Panc1 (cell line): ENCODE measurements around the gene HTATIP2. TPM values are rescaled to one million over a fixed set of nuclear protein-coding genes. Genes with fewer than 3 reads are reported as not detected.

Source experiments
- ATAC-seq: fragments of 200-7000 bp; cut with Tn5 transposase; 2 replicates; pipeline ENCODE4 v1.9.1; 2020; ENCODE audit warnings: mild to moderate bottlenecking, moderate library complexity
- BruUV-seq: library from RNA; stranded (reverse); fragments of 400-500 nt; replicated peaks from 2 replicates; lab custom pipeline; 2021; lab: Mats Ljungman, UMichigan
- CTCF ChIA-PET: fragments of 300-600 bp; sonication (Branson Sonifier 250); formaldehyde crosslinking; loops from one replicate; lab custom pipeline; 2022; ENCODE audit warnings: antibody characterized with exemption; lab: Charles Lee
- POLR2A ChIA-PET: fragments of 300-600 bp; sonication (Branson Sonifier 250); formaldehyde crosslinking; loops from one replicate; lab custom pipeline; 2022; ENCODE audit warnings: antibody characterized with exemption; lab: Charles Lee
- DNase-seq: peaks from one replicate; pipeline ENCODE4 v3.0.0-alpha.2; 2010; ENCODE audit warnings: low read depth, low spot score
- H3K27ac ChIP-seq: 2 replicates; pipeline ENCODE4 v1.5.1; 2011; ENCODE audit warnings: mild to moderate bottlenecking, low read length, inconsistent platforms
- H3K27me3 ChIP-seq: fragments of 200-500 bp; sonication (Bioruptor generic); 2 replicates; pipeline ENCODE4 v1.6.0; 2014; ENCODE audit warnings: low read length, inconsistent platforms; ENCODE audit not compliant: control insufficient read depth, insufficient read depth
- H3K36me3 ChIP-seq: fragments of 200-500 bp; sonication (Bioruptor generic); 2 replicates; pipeline ENCODE4 v1.5.1; 2014; ENCODE audit warnings: inconsistent platforms, mild to moderate bottlenecking, low read length, moderate library complexity; ENCODE audit not compliant: control insufficient read depth, insufficient read depth
- H3K4me1 ChIP-seq: 2 replicates; pipeline ENCODE4 v1.5.1; 2011; ENCODE audit warnings: inconsistent platforms, mild to moderate bottlenecking, low read length, moderate library complexity; ENCODE audit not compliant: control insufficient read depth, insufficient read depth
- H3K4me3 ChIP-seq, 2 experiments: 2 replicates each; pipeline ENCODE4 v1.5.1; 2011 to 2012; ENCODE audit warnings: low read depth in 2 of 2, low read length in 2 of 2, mild to moderate bottlenecking in 2 of 2, inconsistent platforms in 1 of 2, moderate library complexity in 1 of 2
- H3K9me3 ChIP-seq: fragments of 200-500 bp; sonication (Bioruptor generic); 2 replicates; pipeline ENCODE4 v1.5.1; 2014; ENCODE audit warnings: low read depth, mild to moderate bottlenecking, inconsistent platforms, low read length, moderate library complexity; ENCODE audit not compliant: control insufficient read depth, insufficient read depth
- POLR2AphosphoS5 ChIP-seq: IDR thresholded peaks from 2 replicates; pipeline ENCODE4 v1.6.1; 2012; ENCODE audit warnings: mild to moderate bottlenecking, low read depth, low read length, moderate library complexity
- SIN3A ChIP-seq: IDR thresholded peaks from 2 replicates; pipeline ENCODE4 v1.6.1; 2012; ENCODE audit warnings: low read depth, mild to moderate bottlenecking, low read length, moderate library complexity, borderline replicate concordance; ENCODE audit not compliant: insufficient read depth
- TCF7L2 ChIP-seq: IDR thresholded peaks from 2 replicates; pipeline ENCODE4 v1.6.1; 2011; ENCODE audit warnings: mild to moderate bottlenecking, low read depth, low read length, inconsistent platforms
- in situ Hi-C: cut with HindIII; loops from 2 replicates; pipeline ENCODE4 v1.10.0; 2016; ENCODE audit warnings: low sequenced_read_pairs, low pct_unique_long_range_greater_than_20kb
- intact Hi-C: fragments of 100-400 bp; cut with micrococcal nuclease; formaldehyde crosslinking; loops from one replicate; pipeline ENCODE4 v1.10.0; 2022; ENCODE audit not compliant: unreplicated experiment
- total RNA-seq: library from RNA; stranded (reverse); gene quantifications from one replicate; pipeline ENCODE4 v1.2.1, GENCODE V29; 2021; ENCODE audit not compliant: unreplicated experiment
- TF ChIP-seq, protein P1 (sequence below): fragments of 450-650 bp; IDR thresholded peaks from 2 replicates; pipeline ENCODE4 v1.5.1; 2017; ENCODE audit warnings: mild to moderate bottlenecking
- TF ChIP-seq, protein P2 (sequence below), 2 experiments: IDR thresholded peaks; 2 replicates each; pipeline ENCODE4 v1.6.1; 2011 to 2012; ENCODE audit warnings: low read depth in 2 of 2, control low read depth in 1 of 2, low read length in 1 of 2, mild to moderate bottlenecking in 1 of 2, moderate library complexity in 1 of 2; ENCODE audit not compliant: insufficient read depth in 1 of 2

The HTATIP2 gene
- total RNA-seq, 1 experiment from 2014 or later, result 68.9 TPM

DNA sequence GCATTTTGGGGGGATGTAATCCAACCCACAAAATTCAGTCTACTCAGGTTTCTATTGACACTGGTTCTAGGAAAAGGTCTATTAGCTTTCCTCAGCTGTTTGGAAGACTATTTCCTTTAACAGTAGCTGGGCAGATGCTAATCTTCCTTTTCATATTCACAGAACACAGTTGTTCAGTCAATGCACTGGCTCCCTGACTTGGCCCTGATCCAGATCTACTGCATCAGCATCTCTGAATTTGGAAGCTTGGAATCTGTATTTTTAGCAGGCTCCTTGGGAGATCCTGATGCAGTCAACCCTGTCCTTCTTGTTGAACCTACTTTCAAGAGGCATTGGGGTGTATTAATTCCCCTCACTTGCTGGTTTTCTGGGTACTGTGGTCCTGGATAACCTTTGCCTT lies 6.3 kb downstream of the HTATIP2 start:
- in situ Hi-C loops, result no loop called here

DNA sequence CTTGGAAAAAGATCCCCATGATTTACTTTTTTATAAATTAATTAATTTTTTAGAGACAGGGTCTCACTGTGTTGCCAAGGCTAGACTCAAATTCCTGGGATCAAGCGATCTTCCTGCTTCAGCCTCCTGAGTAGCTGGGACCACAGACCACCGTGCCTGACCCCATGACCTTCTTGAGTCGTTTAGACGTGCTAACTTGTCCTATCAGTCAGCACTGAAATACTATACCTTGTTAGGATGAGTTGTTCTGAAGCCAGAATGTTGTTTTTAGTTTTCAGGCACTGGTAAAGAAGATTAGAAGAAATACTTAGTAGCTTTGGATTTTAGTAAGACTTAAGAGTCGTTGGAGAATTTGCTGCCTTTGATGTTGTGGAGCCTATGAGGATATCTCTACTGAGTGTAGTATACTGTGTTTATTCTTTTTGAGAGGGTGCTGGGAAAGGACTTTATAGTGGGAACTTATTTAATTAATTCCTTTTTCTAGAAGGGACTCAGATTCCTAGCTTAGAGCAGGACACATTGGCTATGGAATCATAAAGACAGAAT lies 8.6 kb downstream of the HTATIP2 start:
- CTCF ChIA-PET, result no interaction called here
- intact Hi-C loops, result no loop called here
- no peak overlapping the region for H3K27ac ChIP-seq
- in situ Hi-C loops, result no loop called here
- H3K36me3 ChIP-seq, result peaks cover 5% of the 10 kb centered on the region
- ATAC-seq (no peak), DNase-seq (no peak)
- POLR2A ChIA-PET, result no interaction called here
- TF ChIP-seq, protein P1, sequence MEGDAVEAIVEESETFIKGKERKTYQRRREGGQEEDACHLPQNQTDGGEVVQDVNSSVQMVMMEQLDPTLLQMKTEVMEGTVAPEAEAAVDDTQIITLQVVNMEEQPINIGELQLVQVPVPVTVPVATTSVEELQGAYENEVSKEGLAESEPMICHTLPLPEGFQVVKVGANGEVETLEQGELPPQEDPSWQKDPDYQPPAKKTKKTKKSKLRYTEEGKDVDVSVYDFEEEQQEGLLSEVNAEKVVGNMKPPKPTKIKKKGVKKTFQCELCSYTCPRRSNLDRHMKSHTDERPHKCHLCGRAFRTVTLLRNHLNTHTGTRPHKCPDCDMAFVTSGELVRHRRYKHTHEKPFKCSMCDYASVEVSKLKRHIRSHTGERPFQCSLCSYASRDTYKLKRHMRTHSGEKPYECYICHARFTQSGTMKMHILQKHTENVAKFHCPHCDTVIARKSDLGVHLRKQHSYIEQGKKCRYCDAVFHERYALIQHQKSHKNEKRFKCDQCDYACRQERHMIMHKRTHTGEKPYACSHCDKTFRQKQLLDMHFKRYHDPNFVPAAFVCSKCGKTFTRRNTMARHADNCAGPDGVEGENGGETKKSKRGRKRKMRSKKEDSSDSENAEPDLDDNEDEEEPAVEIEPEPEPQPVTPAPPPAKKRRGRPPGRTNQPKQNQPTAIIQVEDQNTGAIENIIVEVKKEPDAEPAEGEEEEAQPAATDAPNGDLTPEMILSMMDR, result no peak
- TF ChIP-seq, protein P2, sequence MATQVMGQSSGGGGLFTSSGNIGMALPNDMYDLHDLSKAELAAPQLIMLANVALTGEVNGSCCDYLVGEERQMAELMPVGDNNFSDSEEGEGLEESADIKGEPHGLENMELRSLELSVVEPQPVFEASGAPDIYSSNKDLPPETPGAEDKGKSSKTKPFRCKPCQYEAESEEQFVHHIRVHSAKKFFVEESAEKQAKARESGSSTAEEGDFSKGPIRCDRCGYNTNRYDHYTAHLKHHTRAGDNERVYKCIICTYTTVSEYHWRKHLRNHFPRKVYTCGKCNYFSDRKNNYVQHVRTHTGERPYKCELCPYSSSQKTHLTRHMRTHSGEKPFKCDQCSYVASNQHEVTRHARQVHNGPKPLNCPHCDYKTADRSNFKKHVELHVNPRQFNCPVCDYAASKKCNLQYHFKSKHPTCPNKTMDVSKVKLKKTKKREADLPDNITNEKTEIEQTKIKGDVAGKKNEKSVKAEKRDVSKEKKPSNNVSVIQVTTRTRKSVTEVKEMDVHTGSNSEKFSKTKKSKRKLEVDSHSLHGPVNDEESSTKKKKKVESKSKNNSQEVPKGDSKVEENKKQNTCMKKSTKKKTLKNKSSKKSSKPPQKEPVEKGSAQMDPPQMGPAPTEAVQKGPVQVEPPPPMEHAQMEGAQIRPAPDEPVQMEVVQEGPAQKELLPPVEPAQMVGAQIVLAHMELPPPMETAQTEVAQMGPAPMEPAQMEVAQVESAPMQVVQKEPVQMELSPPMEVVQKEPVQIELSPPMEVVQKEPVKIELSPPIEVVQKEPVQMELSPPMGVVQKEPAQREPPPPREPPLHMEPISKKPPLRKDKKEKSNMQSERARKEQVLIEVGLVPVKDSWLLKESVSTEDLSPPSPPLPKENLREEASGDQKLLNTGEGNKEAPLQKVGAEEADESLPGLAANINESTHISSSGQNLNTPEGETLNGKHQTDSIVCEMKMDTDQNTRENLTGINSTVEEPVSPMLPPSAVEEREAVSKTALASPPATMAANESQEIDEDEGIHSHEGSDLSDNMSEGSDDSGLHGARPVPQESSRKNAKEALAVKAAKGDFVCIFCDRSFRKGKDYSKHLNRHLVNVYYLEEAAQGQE (IDR thresholded peaks at IDR 0.05; ENCODE audit: insufficient read depth in 1 of 2, low read depth in 2 of 2, low read length in 1 of 2), result no peak
- TF ChIP-seq TCF7L2, result no peak
- TF ChIP-seq SIN3A, result no peak
- no peak for TF ChIP-seq POLR2AphosphoS5
- H3K4me3 ChIP-seq, result no peak overlapping the region
- no peaks in the 10 kb centered on the region for H3K9me3 ChIP-seq
- no peaks in the 10 kb centered on the region for H3K27me3 ChIP-seq
- peaks cover 11% of the 10 kb centered on the region for H3K4me1 ChIP-seq
- no TSS peak for BruUV-seq

More for the DNA sequence above, 6.3 kb downstream of the HTATIP2 start:
- POLR2A ChIA-PET, result no interaction called here
- Histone ChIP-seq H3K4me3 (no peak overlapping the region), H3K27me3 (no peaks in the 10 kb centered on the region), H3K36me3 (peaks cover 2% of the 10 kb centered on the region), H3K9me3 (no peaks in the 10 kb centered on the region), H3K27ac (no peak overlapping the region), H3K4me1 (peaks cover 22% of the 10 kb centered on the region)
- CTCF ChIA-PET, result no interaction called here
- intact Hi-C loops, result no loop called here
- DNase-seq (no peak), ATAC-seq (no peak)
- BruUV-seq, result no TSS peak
- TF ChIP-seq, protein P1, result no peak
- TF ChIP-seq POLR2AphosphoS5 (no peak), SIN3A (no peak), TCF7L2 (no peak)
- TF ChIP-seq, protein P2 (IDR thresholded peaks at IDR 0.05; ENCODE audit: insufficient read depth in 1 of 2, low read depth in 2 of 2, low read length in 1 of 2), result no peak
